ENCODE data around the gene MYOG.

DNA sequence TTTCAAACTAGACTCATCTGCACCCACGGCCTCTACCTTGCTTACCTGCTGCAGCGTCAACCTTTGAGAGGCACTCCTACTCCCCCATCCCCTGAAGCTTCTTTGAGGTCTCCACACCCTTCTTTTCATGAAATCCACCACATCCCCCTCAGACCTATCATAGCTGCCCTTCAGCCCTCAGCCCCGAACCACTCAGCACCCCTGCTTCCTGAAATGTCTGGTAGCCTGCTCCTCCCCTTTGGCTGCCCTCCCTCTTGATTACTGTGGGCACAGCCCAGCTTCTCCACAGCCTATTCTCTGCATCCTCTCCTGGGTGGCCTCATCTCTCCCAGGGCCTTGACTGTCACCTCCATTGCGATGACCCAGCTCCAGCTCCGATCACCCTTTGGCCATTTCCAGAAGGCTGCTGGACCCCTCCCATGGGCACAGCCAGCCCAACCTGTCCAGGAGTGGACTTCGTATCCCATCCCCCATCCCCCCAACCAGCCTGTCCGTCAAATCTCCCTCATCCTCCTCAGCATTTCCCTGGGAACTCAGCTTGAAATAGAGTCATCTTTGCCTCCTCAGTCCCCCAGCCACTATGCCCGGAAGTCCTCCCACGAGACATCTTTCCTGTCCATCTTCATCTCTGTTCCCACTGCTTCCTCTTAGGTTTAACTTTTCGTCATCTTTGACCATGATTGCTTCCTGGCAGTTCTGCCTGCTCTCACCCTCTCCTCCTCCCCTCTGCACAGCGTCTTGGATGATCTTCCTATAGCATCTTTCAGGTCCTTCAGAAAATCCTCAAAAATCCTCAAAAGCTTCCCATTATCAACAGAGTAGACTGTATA lies 35.6 kb upstream of the MYOG start:
- TF ChIP-seq HCFC1 (IDR thresholded peaks at IDR 0.05; ENCODE audit: low read depth, low read length) (no peak), ZNF614 (CRISPR knock-in tag; IDR thresholded peaks at IDR 0.05; ENCODE audit: borderline replicate concordance) (no peak), ATF3 (CRISPR knock-in tag; IDR thresholded peaks at IDR 0.05) (no peak), USF2 (IDR thresholded peaks at IDR 0.05; ENCODE audit: low read depth, low read length) (no peak), USF2 (CRISPR knock-in tag; IDR thresholded peaks at IDR 0.05; ENCODE audit: borderline replicate concordance) (no peak), JUN (CRISPR knock-in tag; IDR thresholded peaks at IDR 0.05) (no peak), MXD1 (CRISPR knock-in tag; IDR thresholded peaks at IDR 0.05) (no peak), CREB1 (IDR thresholded peaks at IDR 0.05) (no peak), CREB1 (CRISPR knock-in tag; IDR thresholded peaks at IDR 0.05) (no peak), ZFP1 (CRISPR knock-in tag; IDR thresholded peaks at IDR 0.05) (no peak), ZFX (CRISPR knock-in tag; IDR thresholded peaks at IDR 0.05; ENCODE audit: low read depth) (no peak), MYNN (CRISPR knock-in tag; IDR thresholded peaks at IDR 0.05; ENCODE audit: low read depth) (no peak)
- TF ChIP-seq, protein P1, sequence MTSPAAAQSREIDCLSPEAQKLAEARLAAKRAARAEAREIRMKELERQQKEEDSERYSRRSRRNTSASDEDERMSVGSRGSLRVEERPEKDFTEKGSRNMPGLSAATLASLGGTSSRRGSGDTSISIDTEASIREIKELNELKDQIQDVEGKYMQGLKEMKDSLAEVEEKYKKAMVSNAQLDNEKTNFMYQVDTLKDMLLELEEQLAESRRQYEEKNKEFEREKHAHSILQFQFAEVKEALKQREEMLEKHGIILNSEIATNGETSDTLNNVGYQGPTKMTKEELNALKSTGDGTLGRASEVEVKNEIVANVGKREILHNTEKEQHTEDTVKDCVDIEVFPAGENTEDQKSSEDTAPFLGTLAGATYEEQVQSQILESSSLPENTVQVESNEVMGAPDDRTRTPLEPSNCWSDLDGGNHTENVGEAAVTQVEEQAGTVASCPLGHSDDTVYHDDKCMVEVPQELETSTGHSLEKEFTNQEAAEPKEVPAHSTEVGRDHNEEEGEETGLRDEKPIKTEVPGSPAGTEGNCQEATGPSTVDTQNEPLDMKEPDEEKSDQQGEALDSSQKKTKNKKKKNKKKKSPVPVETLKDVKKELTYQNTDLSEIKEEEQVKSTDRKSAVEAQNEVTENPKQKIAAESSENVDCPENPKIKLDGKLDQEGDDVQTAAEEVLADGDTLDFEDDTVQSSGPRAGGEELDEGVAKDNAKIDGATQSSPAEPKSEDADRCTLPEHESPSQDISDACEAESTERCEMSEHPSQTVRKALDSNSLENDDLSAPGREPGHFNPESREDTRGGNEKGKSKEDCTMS (CRISPR knock-in tag; conservative IDR thresholded peaks at IDR 0.05), result no peak
